HCT116 (cell line): ENCODE measurements around the gene ILDR1. TPM values are rescaled to one million over a fixed set of nuclear protein-coding genes. Genes with fewer than 3 reads are reported as not detected.
"Not testable (repeated sequence)": the region's sequence is repeated elsewhere in the genome, so short reads cannot be mapped to it uniquely, and the experiment has no call there.

ENCODE experiments used
- ATAC-seq: fragments of 200-7000 bp; cut with Tn5 transposase; 2 replicates; pipeline ENCODE4 v1.9.1; 2020; ENCODE audit warnings: mild to moderate bottlenecking, moderate library complexity
- BruUV-seq: library from RNA; stranded (reverse); fragments of 400-500 nt; replicated peaks from 2 replicates; lab custom pipeline; 2021; lab: Mats Ljungman, UMichigan
- CTCF ChIA-PET: fragments of 300-600 bp; sonication (Branson Sonifier 250); formaldehyde crosslinking; loops from one replicate; lab custom pipeline; 2021; ENCODE audit warnings: antibody characterized with exemption; lab: Charles Lee
- POLR2A ChIA-PET: fragments of 300-600, 350-600 bp; sonication (Branson Sonifier 250); formaldehyde crosslinking; loops from one replicate; lab custom pipeline; 2021; ENCODE audit warnings: antibody characterized with exemption; lab: Charles Lee
- RAD21 ChIA-PET, 2 experiments: fragments of 300-600 bp; sonication (Branson Sonifier 250); formaldehyde crosslinking; loops; one replicate each; lab custom pipeline; 2023; ENCODE audit warnings: low total read pairs in 2 of 2; ENCODE audit not compliant: uncharacterized antibody in 2 of 2, unreplicated experiment in 2 of 2, low non-redundant PET in 1 of 2; lab: Charles Lee
- DNase-seq: peaks from one replicate; pipeline ENCODE4 v3.0.0-alpha.2; 2010; ENCODE audit warnings: low read depth, low spot score
- H2AFZ ChIP-seq: fragments of 200-600 bp; shearing (Covaris generic), sonication (generic); 2 replicates; pipeline ENCODE4 v1.6.1; 2017; ENCODE audit warnings: low read depth, mixed run types, mixed read lengths, antibody characterized with exemption, low read length; ENCODE audit not compliant: poor library complexity, severe bottlenecking
- H3K27ac ChIP-seq: 2 replicates; pipeline ENCODE4 v1.5.1; 2012; ENCODE audit warnings: low read depth, low read length
- H3K27me3 ChIP-seq: fragments of 200-600 bp; sonication (generic); 2 replicates; pipeline ENCODE4 v1.6.1; 2016; ENCODE audit warnings: mixed run types, low read length, mixed read lengths; ENCODE audit not compliant: insufficient read depth
- H3K36me3 ChIP-seq, 2 experiments: fragments of 200-500 bp in 1 of 2; fragments of 200-600 bp in 1 of 2; sonication (Bioruptor generic) in 1 of 2; sonication (generic) in 1 of 2; 2 replicates each; pipeline versions ENCODE4 v1.5.1 to v1.6.1; 2014 to 2016; ENCODE audit warnings: low read length in 2 of 2, inconsistent platforms in 1 of 2, mixed read lengths in 1 of 2, mixed run types in 1 of 2; ENCODE audit not compliant: insufficient read depth in 2 of 2, control insufficient read depth in 1 of 2
- H3K4me1 ChIP-seq, 2 experiments: fragments of 200-600 bp in 1 of 2; sonication (generic) in 1 of 2; 2 replicates each; pipeline versions ENCODE4 v1.5.1 to v1.6.1; 2012 to 2017; ENCODE audit warnings: low read length in 2 of 2, inconsistent platforms in 1 of 2, mild to moderate bottlenecking in 1 of 2, mixed read lengths in 1 of 2, mixed run types in 1 of 2, moderate library complexity in 1 of 2; ENCODE audit not compliant: insufficient read depth in 2 of 2, control insufficient read depth in 1 of 2
- H3K4me2 ChIP-seq: fragments of 200-600 bp; sonication (generic); 2 replicates; pipeline ENCODE4 v1.6.1; 2017; ENCODE audit warnings: mixed run types, low read length, mixed read lengths
- H3K4me3 ChIP-seq, 2 experiments: fragments of 200-600 bp in 1 of 2; sonication (generic) in 1 of 2; replicated peaks in 1 of 2; 2 replicates each; pipeline ENCODE4 v1.5.1; 2011 to 2016; ENCODE audit warnings: low read length in 2 of 2, control low read depth in 1 of 2, low read depth in 1 of 2, mild to moderate bottlenecking in 1 of 2, mixed read lengths in 1 of 2, mixed run types in 1 of 2
- H3K79me2 ChIP-seq: fragments of 200-600 bp; sonication (generic); 2 replicates; pipeline ENCODE4 v1.6.1; 2017; ENCODE audit warnings: mild to moderate bottlenecking, mixed run types, low read length, moderate library complexity, mixed read lengths; ENCODE audit not compliant: insufficient read depth
- H3K9ac ChIP-seq: fragments of 200-600 bp; sonication (generic); 2 replicates; pipeline ENCODE4 v1.6.1; 2016; ENCODE audit warnings: low read length, mixed read lengths
- H3K9me2 ChIP-seq: fragments of 200-600 bp; sonication (generic), shearing (Covaris generic); 2 replicates; pipeline ENCODE4 v1.6.1; 2017; ENCODE audit warnings: mixed run types, mild to moderate bottlenecking, moderate library complexity; ENCODE audit not compliant: insufficient read depth
- H3K9me3 ChIP-seq, 2 experiments: fragments of 200-500 bp in 1 of 2; fragments of 200-600 bp in 1 of 2; sonication (Bioruptor generic) in 1 of 2; sonication (generic) in 1 of 2; 2 replicates each; pipeline ENCODE4 v1.6.1; 2014 to 2017; ENCODE audit warnings: low read length in 2 of 2, mixed read lengths in 2 of 2, inconsistent platforms in 1 of 2, low read depth in 1 of 2, mild to moderate bottlenecking in 1 of 2, mixed run types in 1 of 2, moderate library complexity in 1 of 2; ENCODE audit not compliant: control insufficient read depth in 1 of 2, insufficient read depth in 1 of 2
- H4K20me1 ChIP-seq: fragments of 200-600 bp; sonication (generic), shearing (Covaris generic); 2 replicates; pipeline ENCODE4 v1.6.1; 2017; ENCODE audit warnings: mixed run types, mild to moderate bottlenecking, moderate library complexity; ENCODE audit not compliant: insufficient read depth
- CEBPB ChIP-seq: IDR thresholded peaks from 2 replicates; pipeline ENCODE4 v1.6.1; 2012; ENCODE audit warnings: low read depth
- POLR2AphosphoS5 ChIP-seq: IDR thresholded peaks from 2 replicates; pipeline ENCODE4 v1.6.1; 2011; ENCODE audit warnings: mild to moderate bottlenecking, low read depth, low read length, moderate library complexity
- SIN3A ChIP-seq: IDR thresholded peaks from 2 replicates; pipeline ENCODE4 v1.6.1; 2012; ENCODE audit warnings: low read depth
- SP1 ChIP-seq: IDR thresholded peaks from 2 replicates; pipeline ENCODE4 v1.6.1; 2012; ENCODE audit warnings: low read depth
- ZNF274 ChIP-seq: fragments of 200-500 bp; sonication (Bioruptor generic); IDR thresholded peaks from 2 replicates; pipeline ENCODE4 v1.6.1; 2014; ENCODE audit warnings: mild to moderate bottlenecking, low read depth, low read length, inconsistent platforms
- intact Hi-C: fragments of 100-400 bp; cut with micrococcal nuclease; formaldehyde crosslinking; loops from 2 replicates; pipeline ENCODE4 v1.10.0; 2022
- total RNA-seq: library from RNA; stranded (reverse); gene quantifications from one replicate; pipeline ENCODE4 v1.2.1, GENCODE V29; 2021; ENCODE audit not compliant: unreplicated experiment
- TF ChIP-seq, protein P1 (sequence below): IDR thresholded peaks from 2 replicates; pipeline ENCODE4 v1.6.1; 2012
- TF ChIP-seq, protein P2 (sequence below): IDR thresholded peaks from 2 replicates; pipeline ENCODE4 v1.6.1; 2011; ENCODE audit warnings: mild to moderate bottlenecking, low read length, moderate library complexity; ENCODE audit not compliant: insufficient replicate concordance; ENCODE audit errors: extremely low read depth

ILDR1 gene
- total RNA-seq, 1 experiment from 2014 or later: 2.9 TPM

DNA sequence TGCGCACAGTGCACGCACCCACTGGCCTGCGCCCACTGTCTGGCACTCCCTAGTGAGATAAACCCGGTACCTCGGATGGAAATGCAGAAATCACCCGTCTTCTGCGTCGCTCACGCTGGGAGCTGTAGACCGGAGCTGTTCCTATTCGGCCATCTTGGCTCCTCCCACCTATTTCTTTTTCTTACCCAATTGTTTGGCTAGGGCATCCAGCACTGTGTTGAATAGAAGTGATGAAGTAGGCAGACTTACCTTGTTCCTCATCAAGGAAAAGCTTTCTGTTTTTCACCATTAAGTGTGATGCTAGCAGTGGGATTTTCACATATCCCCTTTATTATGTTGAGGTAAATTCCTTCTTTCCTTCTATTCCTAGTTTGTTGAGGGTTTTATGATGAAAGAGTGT lies 25.7 kb upstream of the ILDR1 start:
- H3K4me1 ChIP-seq, H3K4me2 ChIP-seq, DNase-seq, BruUV-seq, H3K9me2 ChIP-seq, H3K79me2 ChIP-seq, CTCF ChIA-PET, H2AFZ ChIP-seq, H3K27ac ChIP-seq, H3K9ac ChIP-seq, intact Hi-C loops, H3K4me3 ChIP-seq, POLR2A ChIA-PET, H4K20me1 ChIP-seq, H3K36me3 ChIP-seq, ATAC-seq, H3K9me3 ChIP-seq, H3K27me3 ChIP-seq, RAD21 ChIA-PET: not testable (repeated sequence)

DNA sequence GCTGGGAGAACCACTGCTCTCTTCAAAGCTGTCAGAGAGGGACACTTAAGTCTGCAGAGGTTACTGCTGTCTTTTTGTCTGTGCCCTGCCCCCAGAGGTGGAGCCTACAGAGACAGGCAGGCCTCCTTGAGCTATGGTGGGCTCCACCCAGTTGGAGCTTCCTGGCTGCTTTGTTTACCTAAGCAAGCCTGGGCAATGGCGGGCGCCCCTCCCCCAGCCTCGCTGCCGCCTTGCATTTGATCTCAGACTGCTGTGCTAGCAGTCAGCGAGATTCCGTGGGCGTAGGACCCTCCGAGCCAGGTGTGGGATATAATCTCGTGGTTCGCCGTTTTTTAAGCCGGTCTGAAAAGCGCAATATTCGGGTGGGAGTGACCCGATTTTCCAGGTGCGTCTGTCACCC lies 25.2 kb upstream of the ILDR1 start:
- not testable (repeated sequence) for BruUV-seq

DNA sequence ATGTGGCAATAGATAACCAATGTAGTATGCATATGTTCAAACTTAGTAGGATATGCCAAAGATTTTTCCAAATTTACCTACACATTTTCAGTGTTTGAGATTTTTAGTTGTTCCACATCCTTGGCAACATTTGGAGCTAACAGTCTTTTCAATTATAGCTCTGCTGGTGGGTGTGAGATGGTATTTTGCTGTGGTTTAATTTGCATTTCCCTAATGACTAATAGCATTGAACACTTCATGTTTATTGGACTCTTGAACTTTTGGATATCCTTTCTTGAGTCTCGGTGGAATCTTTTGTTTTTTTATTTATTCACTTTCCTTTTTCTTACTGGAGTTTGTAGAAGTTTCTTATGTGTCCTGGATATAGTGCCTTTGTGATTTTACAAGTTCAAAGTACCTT lies 11.0 kb upstream of the ILDR1 start:
- H3K9ac ChIP-seq: no peak overlapping the region
- no peaks in the 10 kb centered on the region for H3K79me2 ChIP-seq
- H2AFZ ChIP-seq: no peak overlapping the region
- no peak overlapping the region for H3K4me2 ChIP-seq
- intact Hi-C loops: no loop called here
- no peaks in the 10 kb centered on the region for H3K36me3 ChIP-seq
- no peaks in the 10 kb centered on the region for H4K20me1 ChIP-seq
- no peak for ATAC-seq
- no TSS peak for BruUV-seq
- H3K9me2 ChIP-seq: peaks cover 3% of the 10 kb centered on the region
- H3K27me3 ChIP-seq: no peaks in the 10 kb centered on the region
- ChIA-PET POLR2A (no interaction called here), RAD21 (no interaction called here), CTCF (no interaction called here)
- H3K4me1 ChIP-seq: no peaks in the 10 kb centered on the region
- peaks cover 3 to 5% of the 10 kb centered on the region in 2 experiments; a peak in 1 of 4 replicates for H3K9me3 ChIP-seq
- no peak overlapping the region for H3K4me3 ChIP-seq
- no peak for DNase-seq
- H3K27ac ChIP-seq: no peak overlapping the region
- TF ChIP-seq, protein P1, sequence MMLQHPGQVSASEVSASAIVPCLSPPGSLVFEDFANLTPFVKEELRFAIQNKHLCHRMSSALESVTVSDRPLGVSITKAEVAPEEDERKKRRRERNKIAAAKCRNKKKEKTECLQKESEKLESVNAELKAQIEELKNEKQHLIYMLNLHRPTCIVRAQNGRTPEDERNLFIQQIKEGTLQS: no peak
- TF ChIP-seq CEBPB: no peak
- TF ChIP-seq SP1: no peak
- no peak for TF ChIP-seq POLR2AphosphoS5
- TF ChIP-seq, protein P2, sequence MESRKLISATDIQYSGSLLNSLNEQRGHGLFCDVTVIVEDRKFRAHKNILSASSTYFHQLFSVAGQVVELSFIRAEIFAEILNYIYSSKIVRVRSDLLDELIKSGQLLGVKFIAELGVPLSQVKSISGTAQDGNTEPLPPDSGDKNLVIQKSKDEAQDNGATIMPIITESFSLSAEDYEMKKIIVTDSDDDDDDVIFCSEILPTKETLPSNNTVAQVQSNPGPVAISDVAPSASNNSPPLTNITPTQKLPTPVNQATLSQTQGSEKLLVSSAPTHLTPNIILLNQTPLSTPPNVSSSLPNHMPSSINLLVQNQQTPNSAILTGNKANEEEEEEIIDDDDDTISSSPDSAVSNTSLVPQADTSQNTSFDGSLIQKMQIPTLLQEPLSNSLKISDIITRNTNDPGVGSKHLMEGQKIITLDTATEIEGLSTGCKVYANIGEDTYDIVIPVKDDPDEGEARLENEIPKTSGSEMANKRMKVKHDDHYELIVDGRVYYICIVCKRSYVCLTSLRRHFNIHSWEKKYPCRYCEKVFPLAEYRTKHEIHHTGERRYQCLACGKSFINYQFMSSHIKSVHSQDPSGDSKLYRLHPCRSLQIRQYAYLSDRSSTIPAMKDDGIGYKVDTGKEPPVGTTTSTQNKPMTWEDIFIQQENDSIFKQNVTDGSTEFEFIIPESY: no peak
- no peak for TF ChIP-seq ZNF274
- TF ChIP-seq SIN3A: no peak

More for the DNA sequence above, 25.2 kb upstream of the ILDR1 start:
- POLR2A ChIA-PET, H3K79me2 ChIP-seq, RAD21 ChIA-PET, H3K9me3 ChIP-seq, H3K36me3 ChIP-seq, H3K27me3 ChIP-seq, H4K20me1 ChIP-seq, H3K4me3 ChIP-seq, DNase-seq, ATAC-seq, H3K4me1 ChIP-seq, H2AFZ ChIP-seq, H3K9me2 ChIP-seq, H3K4me2 ChIP-seq, CTCF ChIA-PET, H3K27ac ChIP-seq, H3K9ac ChIP-seq, intact Hi-C loops: not testable (repeated sequence)
